ENCODE results near the gene PLXDC2. TPM values are rescaled to one million over a fixed set of nuclear protein-coding genes. Genes with fewer than 3 reads are reported as not detected.

Gene PLXDC2
- total and polyA plus RNA-seq, 2 experiments from 2014 or later = 13.5 to 19.4 TPM

GRCh38 chr10:19892270-19892669, 76.0 kb downstream of the PLXDC2 start:
- peaks cover 2% of the 10 kb centered on the region for H3K27me3 Mint-ChIP-seq (ENCODE audit: insufficient read depth, low read depth, poor library complexity)
- no peak overlapping the region for H3K4me3 Mint-ChIP-seq
- H3K79me2 ChIP-seq (replicated peaks; ENCODE audit: insufficient read depth) = peaks cover 64% of the 10 kb centered on the region
- H3K4me2 ChIP-seq = no peak overlapping the region
- H3K4me1 ChIP-seq (ENCODE audit: insufficient read depth) = peaks cover 19% of the 10 kb centered on the region
- ATAC-seq (no peak), DNase-seq (ENCODE audit: low spot score) (no peak)
- no peak overlapping the region for H2AFZ ChIP-seq
- no peak overlapping the region for H3K27ac Mint-ChIP-seq
- H3K27me3 ChIP-seq (ENCODE audit: insufficient read depth) = no peaks in the 10 kb centered on the region
- H3K27ac ChIP-seq (ENCODE audit: low read depth) = no peak overlapping the region
- no peaks in the 10 kb centered on the region for H3F3A ChIP-seq (replicated peaks; ENCODE audit: low read depth)
- H3K9me2 ChIP-seq (ENCODE audit: insufficient read depth) = no peaks in the 10 kb centered on the region
- H3K4me1 Mint-ChIP-seq = peaks cover 38% of the 10 kb centered on the region
- H4K20me1 ChIP-seq (replicated peaks; ENCODE audit: insufficient read depth) = peaks cover 3% of the 10 kb centered on the region; the same call in 1 of the 2 replicates
- H3K9me3 Mint-ChIP-seq = no peaks in the 10 kb centered on the region; the same call in 2 of the 3 replicates
- H3K4me3 ChIP-seq = no peak overlapping the region
- peaks cover 10% of the 10 kb centered on the region; the same call in 2 of the 3 replicates for H3K36me3 Mint-ChIP-seq (ENCODE audit: low read depth)
- no peaks in the 10 kb centered on the region for H3K36me3 ChIP-seq (ENCODE audit: insufficient read depth)
- no peak for TF ChIP-seq ZNF114 (CRISPR knock-in tag; IDR thresholded peaks at IDR 0.05)
- TF ChIP-seq EZH2 (IDR thresholded peaks at IDR 0.05; ENCODE audit: low read depth, unreplicated experiment) = no peak
- no peak for TF ChIP-seq CREB1 (CRISPR knock-in tag; IDR thresholded peaks at IDR 0.05; ENCODE audit: low read depth)
- TF ChIP-seq, protein P1, sequence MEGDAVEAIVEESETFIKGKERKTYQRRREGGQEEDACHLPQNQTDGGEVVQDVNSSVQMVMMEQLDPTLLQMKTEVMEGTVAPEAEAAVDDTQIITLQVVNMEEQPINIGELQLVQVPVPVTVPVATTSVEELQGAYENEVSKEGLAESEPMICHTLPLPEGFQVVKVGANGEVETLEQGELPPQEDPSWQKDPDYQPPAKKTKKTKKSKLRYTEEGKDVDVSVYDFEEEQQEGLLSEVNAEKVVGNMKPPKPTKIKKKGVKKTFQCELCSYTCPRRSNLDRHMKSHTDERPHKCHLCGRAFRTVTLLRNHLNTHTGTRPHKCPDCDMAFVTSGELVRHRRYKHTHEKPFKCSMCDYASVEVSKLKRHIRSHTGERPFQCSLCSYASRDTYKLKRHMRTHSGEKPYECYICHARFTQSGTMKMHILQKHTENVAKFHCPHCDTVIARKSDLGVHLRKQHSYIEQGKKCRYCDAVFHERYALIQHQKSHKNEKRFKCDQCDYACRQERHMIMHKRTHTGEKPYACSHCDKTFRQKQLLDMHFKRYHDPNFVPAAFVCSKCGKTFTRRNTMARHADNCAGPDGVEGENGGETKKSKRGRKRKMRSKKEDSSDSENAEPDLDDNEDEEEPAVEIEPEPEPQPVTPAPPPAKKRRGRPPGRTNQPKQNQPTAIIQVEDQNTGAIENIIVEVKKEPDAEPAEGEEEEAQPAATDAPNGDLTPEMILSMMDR (conservative IDR thresholded peaks at IDR 0.05; ENCODE audit: low read depth in 2 of 2) = no peak
- no peak for TF ChIP-seq JUNB (IDR thresholded peaks at IDR 0.05; ENCODE audit: unreplicated experiment)
- no peak for TF ChIP-seq NANOG (IDR thresholded peaks at IDR 0.05; ENCODE audit: borderline replicate concordance)
- TF ChIP-seq EZH2phosphoT487 (IDR thresholded peaks at IDR 0.05; ENCODE audit: unreplicated experiment) = no peak
- TF ChIP-seq REST (IDR thresholded peaks at IDR 0.05; ENCODE audit: unreplicated experiment) = no peak
- TF ChIP-seq, protein P2, sequence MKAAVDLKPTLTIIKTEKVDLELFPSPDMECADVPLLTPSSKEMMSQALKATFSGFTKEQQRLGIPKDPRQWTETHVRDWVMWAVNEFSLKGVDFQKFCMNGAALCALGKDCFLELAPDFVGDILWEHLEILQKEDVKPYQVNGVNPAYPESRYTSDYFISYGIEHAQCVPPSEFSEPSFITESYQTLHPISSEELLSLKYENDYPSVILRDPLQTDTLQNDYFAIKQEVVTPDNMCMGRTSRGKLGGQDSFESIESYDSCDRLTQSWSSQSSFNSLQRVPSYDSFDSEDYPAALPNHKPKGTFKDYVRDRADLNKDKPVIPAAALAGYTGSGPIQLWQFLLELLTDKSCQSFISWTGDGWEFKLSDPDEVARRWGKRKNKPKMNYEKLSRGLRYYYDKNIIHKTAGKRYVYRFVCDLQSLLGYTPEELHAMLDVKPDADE (IDR thresholded peaks at IDR 0.05) = no peak
- TF ChIP-seq, protein P3, sequence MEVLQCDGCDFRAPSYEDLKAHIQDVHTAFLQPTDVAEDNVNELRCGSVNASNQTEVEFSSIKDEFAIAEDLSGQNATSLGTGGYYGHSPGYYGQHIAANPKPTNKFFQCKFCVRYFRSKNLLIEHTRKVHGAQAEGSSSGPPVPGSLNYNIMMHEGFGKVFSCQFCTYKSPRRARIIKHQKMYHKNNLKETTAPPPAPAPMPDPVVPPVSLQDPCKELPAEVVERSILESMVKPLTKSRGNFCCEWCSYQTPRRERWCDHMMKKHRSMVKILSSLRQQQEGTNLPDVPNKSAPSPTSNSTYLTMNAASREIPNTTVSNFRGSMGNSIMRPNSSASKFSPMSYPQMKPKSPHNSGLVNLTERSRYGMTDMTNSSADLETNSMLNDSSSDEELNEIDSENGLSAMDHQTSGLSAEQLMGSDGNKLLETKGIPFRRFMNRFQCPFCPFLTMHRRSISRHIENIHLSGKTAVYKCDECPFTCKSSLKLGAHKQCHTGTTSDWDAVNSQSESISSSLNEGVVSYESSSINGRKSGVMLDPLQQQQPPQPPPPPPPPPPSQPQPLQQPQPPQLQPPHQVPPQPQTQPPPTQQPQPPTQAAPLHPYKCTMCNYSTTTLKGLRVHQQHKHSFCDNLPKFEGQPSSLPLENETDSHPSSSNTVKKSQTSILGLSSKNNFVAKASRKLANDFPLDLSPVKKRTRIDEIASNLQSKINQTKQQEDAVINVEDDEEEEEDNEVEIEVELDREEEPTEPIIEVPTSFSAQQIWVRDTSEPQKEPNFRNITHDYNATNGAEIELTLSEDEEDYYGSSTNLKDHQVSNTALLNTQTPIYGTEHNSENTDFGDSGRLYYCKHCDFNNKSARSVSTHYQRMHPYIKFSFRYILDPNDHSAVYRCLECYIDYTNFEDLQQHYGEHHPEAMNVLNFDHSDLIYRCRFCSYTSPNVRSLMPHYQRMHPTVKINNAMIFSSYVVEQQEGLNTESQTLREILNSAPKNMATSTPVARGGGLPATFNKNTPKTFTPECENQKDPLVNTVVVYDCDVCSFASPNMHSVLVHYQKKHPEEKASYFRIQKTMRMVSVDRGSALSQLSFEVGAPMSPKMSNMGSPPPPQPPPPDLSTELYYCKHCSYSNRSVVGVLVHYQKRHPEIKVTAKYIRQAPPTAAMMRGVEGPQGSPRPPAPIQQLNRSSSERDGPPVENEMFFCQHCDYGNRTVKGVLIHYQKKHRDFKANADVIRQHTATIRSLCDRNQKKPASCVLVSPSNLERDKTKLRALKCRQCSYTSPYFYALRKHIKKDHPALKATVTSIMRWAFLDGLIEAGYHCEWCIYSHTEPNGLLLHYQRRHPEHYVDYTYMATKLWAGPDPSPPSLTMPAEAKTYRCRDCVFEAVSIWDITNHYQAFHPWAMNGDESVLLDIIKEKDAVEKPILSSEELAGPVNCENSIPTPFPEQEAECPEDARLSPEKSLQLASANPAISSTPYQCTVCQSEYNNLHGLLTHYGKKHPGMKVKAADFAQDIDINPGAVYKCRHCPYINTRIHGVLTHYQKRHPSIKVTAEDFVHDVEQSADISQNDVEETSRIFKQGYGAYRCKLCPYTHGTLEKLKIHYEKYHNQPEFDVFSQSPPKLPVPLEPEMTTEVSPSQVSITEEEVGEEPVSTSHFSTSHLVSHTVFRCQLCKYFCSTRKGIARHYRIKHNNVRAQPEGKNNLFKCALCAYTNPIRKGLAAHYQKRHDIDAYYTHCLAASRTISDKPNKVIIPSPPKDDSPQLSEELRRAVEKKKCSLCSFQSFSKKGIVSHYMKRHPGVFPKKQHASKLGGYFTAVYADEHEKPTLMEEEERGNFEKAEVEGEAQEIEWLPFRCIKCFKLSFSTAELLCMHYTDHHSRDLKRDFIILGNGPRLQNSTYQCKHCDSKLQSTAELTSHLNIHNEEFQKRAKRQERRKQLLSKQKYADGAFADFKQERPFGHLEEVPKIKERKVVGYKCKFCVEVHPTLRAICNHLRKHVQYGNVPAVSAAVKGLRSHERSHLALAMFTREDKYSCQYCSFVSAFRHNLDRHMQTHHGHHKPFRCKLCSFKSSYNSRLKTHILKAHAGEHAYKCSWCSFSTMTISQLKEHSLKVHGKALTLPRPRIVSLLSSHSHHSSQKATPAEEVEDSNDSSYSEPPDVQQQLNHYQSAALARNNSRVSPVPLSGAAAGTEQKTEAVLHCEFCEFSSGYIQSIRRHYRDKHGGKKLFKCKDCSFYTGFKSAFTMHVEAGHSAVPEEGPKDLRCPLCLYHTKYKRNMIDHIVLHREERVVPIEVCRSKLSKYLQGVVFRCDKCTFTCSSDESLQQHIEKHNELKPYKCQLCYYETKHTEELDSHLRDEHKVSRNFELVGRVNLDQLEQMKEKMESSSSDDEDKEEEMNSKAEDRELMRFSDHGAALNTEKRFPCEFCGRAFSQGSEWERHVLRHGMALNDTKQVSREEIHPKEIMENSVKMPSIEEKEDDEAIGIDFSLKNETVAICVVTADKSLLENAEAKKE (CRISPR knock-in tag; IDR thresholded peaks at IDR 0.05) = no peak
- no peak for TF ChIP-seq STAT1 (IDR thresholded peaks at IDR 0.05; ENCODE audit: unreplicated experiment)
- TF ChIP-seq POLR2AphosphoS5 (IDR thresholded peaks at IDR 0.05; ENCODE audit: low read depth) = no peak
- no peak for TF ChIP-seq ZNF331 (CRISPR knock-in tag; IDR thresholded peaks at IDR 0.05; ENCODE audit: low read depth)
